ENCODE results near the gene MLXIP. TPM values are rescaled to one million over a fixed set of nuclear protein-coding genes. Genes with fewer than 3 reads are reported as not detected.

The MLXIP gene
- total RNA-seq, 4 donors from 2014 or later = 34.0 to 70.1 (median 46.2) TPM

- H3K9me3 ChIP-seq = no peaks in the 10 kb centered on the region
- WGBS, 2 donors = 73 to 95% methylated on average over 6 of the region's 6 CpGs
- peaks cover 29 to 40% of the 10 kb centered on the region in 2 donors for H3K4me1 ChIP-seq
- H3K27ac ChIP-seq = peak overlapping the region in 2 of 3 donors; percentile 47 to 51
- no peaks in the 10 kb centered on the region for H3K36me3 ChIP-seq
- no peaks in the 10 kb centered on the region for H3K27me3 ChIP-seq
- H3K4me3 ChIP-seq (replicated peaks in 1 of 3) = no peak overlapping the region
- TF ChIP-seq CTCF (IDR thresholded peaks at IDR 0.05) (no peak), POLR2A (IDR thresholded peaks at IDR 0.05) (no peak)
- no peak for DNase-seq
- intact Hi-C loops (cut with DNase I) = loop anchor here (2.0 kb wide), 2 partner anchors 21 to 65 kb away; no protein-coding TSS in a partner anchor
These were observed 43.2 kb downstream of the MLXIP start for GRCh38 chr12:122121745-122122144.

- H3K9me3 ChIP-seq = no peaks in the 10 kb centered on the region
- H3K4me3 ChIP-seq (replicated peaks in 1 of 3) = no peak overlapping the region
- no peak for TF ChIP-seq POLR2A (IDR thresholded peaks at IDR 0.05)
- TF ChIP-seq CTCF (IDR thresholded peaks at IDR 0.05) = peak; percentile 38 to 85 (median 72)
- H3K27me3 ChIP-seq = no peaks in the 10 kb centered on the region
- H3K4me1 ChIP-seq = peaks cover 24 to 35% of the 10 kb centered on the region in 2 donors
- WGBS, 2 donors = 23 to 24% methylated on average over 19 to 22 of the region's 22 CpGs
- intact Hi-C loops (cut with DNase I) = loop anchor here (2.0 kb wide), 1 partner anchor 22 kb away; no protein-coding TSS in a partner anchor
- peak; percentile 68 to 71 for DNase-seq
- H3K36me3 ChIP-seq = peaks cover 5 to 12% of the 10 kb centered on the region in 2 donors
- H3K27ac ChIP-seq = peak overlapping the region; percentile 7 to 71 (median 37)
These were observed 44.6 kb downstream of the MLXIP start for GRCh38 chr12:122123051-122123760.

- Histone ChIP-seq H3K27me3 (no peaks in the 10 kb centered on the region), H3K9me3 (no peaks in the 10 kb centered on the region), H3K4me3 (replicated peaks in 1 of 3) (no peak overlapping the region), H3K36me3 (peaks cover 10 to 17% of the 10 kb centered on the region in 2 donors), H3K4me1 (peaks cover 24 to 35% of the 10 kb centered on the region in 2 donors), H3K27ac (peak overlapping the region in 1 of 3 donors; percentile 71)
- TF ChIP-seq POLR2A (IDR thresholded peaks at IDR 0.05) (no peak), CTCF (IDR thresholded peaks at IDR 0.05) (no peak)
- intact Hi-C loops (cut with DNase I) = loop anchor here (2.0 kb wide), 1 partner anchor 23 kb away; no protein-coding TSS in a partner anchor
- 82 to 94% methylated on average over 8 to 9 of the region's 9 CpGs for WGBS, 2 donors
- no peak for DNase-seq
These were observed 45.2 kb downstream of the MLXIP start for GRCh38 chr12:122123761-122124145.

- H3K27me3 ChIP-seq = no peaks in the 10 kb centered on the region
- H3K4me3 ChIP-seq (replicated peaks in 1 of 3) = no peak overlapping the region
- TF ChIP-seq POLR2A (IDR thresholded peaks at IDR 0.05) (no peak), CTCF (IDR thresholded peaks at IDR 0.05) (no peak)
- peaks cover 16 to 24% of the 10 kb centered on the region in 2 donors for H3K36me3 ChIP-seq
- H3K27ac ChIP-seq = no peak overlapping the region
- H3K4me1 ChIP-seq = peaks cover 24 to 35% of the 10 kb centered on the region in 2 donors
- intact Hi-C loops (cut with DNase I) = no loop called here
- DNase-seq = no peak
- H3K9me3 ChIP-seq = no peaks in the 10 kb centered on the region
- 89 to 92% methylated on average over 6 of the region's 14 CpGs for WGBS, 2 donors
These were observed 45.8 kb downstream of the MLXIP start for GRCh38 chr12:122124370-122124769.
